HFFc6 (cell line): Measurements from ENCODE around the gene S100A3. TPM values are rescaled to one million over a fixed set of nuclear protein-coding genes. Genes with fewer than 3 reads are reported as not detected.
A peak's percentile ranks its signal among the peaks of the same experiment; 100 is the strongest.
"Not testable (repeated sequence)": the region's sequence is repeated elsewhere in the genome, so short reads cannot be mapped to it uniquely, and the experiment has no call there.

ENCODE experiments used
- DNase-seq: peaks from one replicate; pipeline ENCODE4 v3.0.0-alpha.2; 2018
- H3K27ac Mint-ChIP-seq: 2 replicates; pipeline ENCODE4 v1.8.0; 2020; ENCODE audit warnings: mild to moderate bottlenecking, mixed read lengths
- H3K27me3 Mint-ChIP-seq: 2 replicates; pipeline ENCODE4 v1.8.0; 2021; ENCODE audit warnings: mild to moderate bottlenecking, moderate library complexity, mixed read lengths; ENCODE audit not compliant: insufficient read depth
- H3K36me3 Mint-ChIP-seq: 2 replicates; pipeline ENCODE4 v1.8.0; 2021; ENCODE audit warnings: low read depth, mixed read lengths
- H3K4me1 Mint-ChIP-seq: 2 replicates; pipeline ENCODE4 v1.8.0; 2020; ENCODE audit warnings: low read depth, mixed read lengths
- H3K4me3 Mint-ChIP-seq: 2 replicates; pipeline ENCODE4 v1.8.0; 2020; ENCODE audit warnings: mild to moderate bottlenecking, moderate library complexity, mixed read lengths
- H3K9me3 Mint-ChIP-seq: 2 replicates; pipeline ENCODE4 v1.8.0; 2020; ENCODE audit warnings: mild to moderate bottlenecking, mixed read lengths
- CTCF ChIP-seq: fragments of 200-600 bp; sonication (generic); IDR thresholded peaks from 2 replicates; pipeline ENCODE4 v1.5.0; 2021; ENCODE audit warnings: antibody characterized with exemption, mild to moderate bottlenecking
- long read RNA-seq: library from polyadenylated mRNA; unstranded; transcript quantifications from one replicate; pipeline ENCODE4 v2.0.0, GENCODE V29; 2019
- total RNA-seq, 6 experiments: library from RNA; stranded (reverse); fragmentation: NEBNext Ultra II Directional; extraction: Animal tissue kit (Norgen Biotek cat#: 25700); gene quantifications; 2 replicates in 1 of 6; 3 replicates in 5 of 6; pipeline ENCODE4 v1.2.3, GENCODE V29; 2021

S100A3 gene
- total RNA-seq = 1 to 10 TPM; 3.4 to 5.6 (median 5.1) TPM
- long read RNA-seq, partial matches to known transcripts = 0 of 6 reads
- long read RNA-seq, other reads (novel, unspliced or antisense) = 1 of 6 reads

GRCh38 chr1:153548722-153549688 is at the start of gene S100A3:
Gene S100A3, minus strand, starts transcription at chr1:153549258. Its CDS starts 773 bp downstream, at chr1:153548485.
- H3K4me1 Mint-ChIP-seq = peaks cover 95% of the 10 kb centered on the region

GRCh38 chr1:153598309-153599172 is 49.5 kb upstream of the S100A3 start:
- H3K4me1 Mint-ChIP-seq = peaks cover 44% of the 10 kb centered on the region
- DNase-seq = peak; percentile 53
- peaks cover 20% of the 10 kb centered on the region; the same call in 1 of the 2 replicates for H3K36me3 Mint-ChIP-seq
- H3K27me3 Mint-ChIP-seq = no peaks in the 10 kb centered on the region; the same call in 1 of the 2 replicates
- TF ChIP-seq CTCF = no peak
- peak overlapping the region; percentile 28; the same call in 1 of the 2 replicates for H3K4me3 Mint-ChIP-seq
- peak overlapping the region; percentile 86 for H3K27ac Mint-ChIP-seq
- H3K9me3 Mint-ChIP-seq = no peaks in the 10 kb centered on the region

More at GRCh38 chr1:153548722-153549688, at the start of gene S100A3:
- Mint-ChIP-seq H3K9me3 (no peaks in the 10 kb centered on the region), H3K36me3 (peaks cover 10% of the 10 kb centered on the region; the same call in 1 of the 2 replicates), H3K27ac (peak within 1 kb of the TSS; percentile 95), H3K4me3 (peak within 1 kb of the TSS; percentile 40), H3K27me3 (peaks cover 5% of the 10 kb centered on the region)
- peak; percentile 67 for TF ChIP-seq CTCF
- peak; percentile 85 for DNase-seq

GRCh38 chr1:153597206-153597605 is 48.1 kb upstream of the S100A3 start:
- peaks cover 19% of the 10 kb centered on the region; the same call in 1 of the 2 replicates for H3K36me3 Mint-ChIP-seq
- H3K4me1 Mint-ChIP-seq = peaks cover 44% of the 10 kb centered on the region
- H3K9me3 Mint-ChIP-seq = no peaks in the 10 kb centered on the region
- H3K4me3 Mint-ChIP-seq = peak overlapping the region; percentile 33; the same call in 1 of the 2 replicates
- TF ChIP-seq CTCF = no peak
- peak; percentile 86 for DNase-seq
- H3K27ac Mint-ChIP-seq = peak overlapping the region; percentile 86
- H3K27me3 Mint-ChIP-seq = no peaks in the 10 kb centered on the region; the same call in 1 of the 2 replicates

GRCh38 chr1:153592748-153593147 is 43.7 kb upstream of the S100A3 start:
- TF ChIP-seq CTCF = no peak
- no peak for DNase-seq
- Mint-ChIP-seq H3K4me3 (no peak overlapping the region), H3K27me3 (no peaks in the 10 kb centered on the region; the same call in 1 of the 2 replicates), H3K36me3 (peaks cover 19% of the 10 kb centered on the region), H3K4me1 (peaks cover 27% of the 10 kb centered on the region), H3K27ac (no peak overlapping the region), H3K9me3 (no peaks in the 10 kb centered on the region)

- no peak for TF ChIP-seq CTCF
- Mint-ChIP-seq H3K36me3 (peaks cover 9% of the 10 kb centered on the region), H3K4me1 (peaks cover 34% of the 10 kb centered on the region), H3K27me3 (no peaks in the 10 kb centered on the region; the same call in 1 of the 2 replicates), H3K4me3 (no peak overlapping the region), H3K9me3 (no peaks in the 10 kb centered on the region), H3K27ac (peak overlapping the region; percentile 17; the same call in 1 of the 2 replicates)
- no peak for DNase-seq
Measured at GRCh38 chr1:153588482-153588881, 39.4 kb upstream of the S100A3 start.

- not testable (repeated sequence) for H3K36me3 Mint-ChIP-seq, H3K9me3 Mint-ChIP-seq, DNase-seq, H3K27me3 Mint-ChIP-seq, H3K4me3 Mint-ChIP-seq
- Mint-ChIP-seq H3K4me1 (peaks cover 34% of the 10 kb centered on the region), H3K27ac (peak overlapping the region; percentile 17; the same call in 1 of the 2 replicates)
Measured at GRCh38 chr1:153588033-153588432, 39.0 kb upstream of the S100A3 start.
